SK-N-SH (cell line): Measurements from ENCODE around the gene ADGRL3. TPM values are rescaled to one million over a fixed set of nuclear protein-coding genes. Genes with fewer than 3 reads are reported as not detected.

ENCODE experiments used
- CTCF ChIA-PET: fragments of 300-600, 350-600 bp; formaldehyde crosslinking; extraction: SDS; loops from one replicate; lab custom pipeline; 2021; lab: Yijun Ruan, JAX
- POLR2A ChIA-PET: fragments of 350-600 bp; sonication (Branson Sonifier 250); formaldehyde crosslinking; extraction: SDS; loops from one replicate; lab custom pipeline; 2020; ENCODE audit warnings: antibody characterized with exemption, inconsistent platforms; lab: Yijun Ruan, JAX
- DNase-seq: peaks from one replicate; pipeline ENCODE4 v3.0.0; 2012
- H2AFZ ChIP-seq: fragments of 200-600 bp; sonication (generic); 2 replicates; pipeline ENCODE4 v1.8.1; 2016; ENCODE audit warnings: antibody characterized with exemption, mild to moderate bottlenecking, low read depth
- H3F3A ChIP-seq: fragments of 200-600 bp; sonication (generic); replicated peaks from 2 replicates; pipeline ENCODE3; 2016; ENCODE audit warnings: antibody characterized with exemption, mild to moderate bottlenecking; ENCODE audit not compliant: insufficient read depth
- H3K27ac ChIP-seq, 2 experiments: fragments of 200-500 bp in 1 of 2; fragments of 200-600 bp in 1 of 2; sonication (Bioruptor generic) in 1 of 2; sonication (generic), shearing (Covaris generic) in 1 of 2; 2 replicates each; pipeline versions ENCODE4 v1.5.1 to v1.6.1; 2014 to 2016; ENCODE audit warnings: low read depth in 2 of 2, inconsistent platforms in 1 of 2, low read length in 1 of 2, mild to moderate bottlenecking in 1 of 2, mixed read lengths in 1 of 2
- H3K27me3 ChIP-seq: fragments of 200-600 bp; sonication (generic), shearing (Covaris generic); 2 replicates; pipeline ENCODE4 v1.6.1; 2016; ENCODE audit warnings: mixed run types; ENCODE audit not compliant: insufficient read depth
- H3K36me3 ChIP-seq, 2 experiments: fragments of 200-500 bp in 1 of 2; fragments of 200-600 bp in 1 of 2; sonication (Bioruptor generic) in 1 of 2; sonication (generic) in 1 of 2; replicated peaks in 1 of 2; 2 replicates each; pipeline versions ENCODE3 to v1.5.1; 2014 to 2016; ENCODE audit warnings: low read length in 1 of 2, mild to moderate bottlenecking in 1 of 2; ENCODE audit not compliant: insufficient read depth in 2 of 2, control insufficient read depth in 1 of 2
- H3K4me1 ChIP-seq, 2 experiments: fragments of 200-500 bp in 1 of 2; fragments of 200-600 bp in 1 of 2; sonication (Bioruptor generic) in 1 of 2; sonication (generic), shearing (Covaris generic) in 1 of 2; 2 replicates each; pipeline versions ENCODE4 v1.5.1 to v1.6.1; 2014 to 2016; ENCODE audit warnings: low read depth in 1 of 2, low read length in 1 of 2, mixed run types in 1 of 2; ENCODE audit not compliant: insufficient read depth in 2 of 2, control insufficient read depth in 1 of 2
- H3K4me2 ChIP-seq: fragments of 200-600 bp; sonication (generic), shearing (Covaris generic); 2 replicates; pipeline ENCODE4 v1.6.1; 2017; ENCODE audit warnings: mixed run types
- H3K4me3 ChIP-seq, 2 experiments: fragments of 200-500 bp in 1 of 2; fragments of 200-600 bp in 1 of 2; sonication (Bioruptor generic) in 1 of 2; sonication (generic), shearing (Covaris generic) in 1 of 2; 2 replicates each; pipeline versions ENCODE4 v1.5.1 to v1.8.1; 2014 to 2016; ENCODE audit warnings: low read depth in 2 of 2, inconsistent platforms in 1 of 2, low read length in 1 of 2, mild to moderate bottlenecking in 1 of 2, mixed read lengths in 1 of 2, moderate library complexity in 1 of 2
- H3K79me2 ChIP-seq: fragments of 200-600 bp; sonication (generic); 2 replicates; pipeline ENCODE4 v1.8.1; 2017; ENCODE audit warnings: mild to moderate bottlenecking; ENCODE audit not compliant: insufficient read depth
- H3K9ac ChIP-seq: fragments of 200-600 bp; sonication (generic); 2 replicates; pipeline ENCODE4 v1.6.1; 2017; ENCODE audit warnings: mixed run types
- H3K9me2 ChIP-seq: fragments of 200-600 bp; sonication (generic); 2 replicates; pipeline ENCODE4 v1.6.1; 2017; ENCODE audit warnings: mixed run types
- H3K9me3 ChIP-seq: fragments of 200-600 bp; sonication (generic); 2 replicates; pipeline ENCODE4 v1.6.1; 2017; ENCODE audit warnings: mixed run types, mild to moderate bottlenecking, moderate library complexity
- H4K20me1 ChIP-seq: fragments of 200-600 bp; sonication (generic); 2 replicates; pipeline ENCODE4 v1.6.1; 2017; ENCODE audit warnings: mild to moderate bottlenecking, mixed run types; ENCODE audit not compliant: insufficient read depth
- FOSL2 ChIP-seq: IDR thresholded peaks from 2 replicates; pipeline ENCODE4 v1.4.0; 2012; ENCODE audit warnings: low read depth, mild to moderate bottlenecking, moderate library complexity, borderline replicate concordance
- FOXJ3 ChIP-seq: sonication (generic); formaldehyde crosslinking; IDR thresholded peaks from 2 replicates; pipeline ENCODE4 v1.5.1; 2020; ENCODE audit warnings: mild to moderate bottlenecking, missing genetic modification reagents
- GATA2 ChIP-seq: sonication (generic); formaldehyde crosslinking; IDR thresholded peaks from 2 replicates; pipeline ENCODE4 v1.5.0; 2020; ENCODE audit warnings: mild to moderate bottlenecking, missing genetic modification reagents
- JUND ChIP-seq: IDR thresholded peaks from 2 replicates; pipeline ENCODE4 v1.4.0; 2012
- MEF2A ChIP-seq: IDR thresholded peaks from 2 replicates; pipeline ENCODE4 v1.4.0; 2012; ENCODE audit warnings: low read depth, borderline replicate concordance
- MXI1 ChIP-seq: IDR thresholded peaks from 2 replicates; pipeline ENCODE4 v1.6.1; 2012; ENCODE audit warnings: mild to moderate bottlenecking, low read depth, low read length, improper control_type of control experiment
- NRF1 ChIP-seq: IDR thresholded peaks from 2 replicates; pipeline ENCODE4 v1.6.1; 2012; ENCODE audit warnings: low read depth, mild to moderate bottlenecking, low read length
- RAD21 ChIP-seq: IDR thresholded peaks from 2 replicates; pipeline ENCODE4 v1.6.1; 2012; ENCODE audit warnings: mild to moderate bottlenecking, low read length
- RCOR1 ChIP-seq: fragments of 150-350 bp; IDR thresholded peaks from 2 replicates; pipeline ENCODE4 v1.6.1; 2017; ENCODE audit warnings: antibody characterized with exemption, low read length
- RXRA ChIP-seq: IDR thresholded peaks from 2 replicates; pipeline ENCODE4 v1.4.0; 2012; ENCODE audit warnings: low read depth, mild to moderate bottlenecking, borderline replicate concordance
- SIN3A ChIP-seq: IDR thresholded peaks from 2 replicates; pipeline ENCODE4 v1.6.1; 2012; ENCODE audit warnings: low read depth, mild to moderate bottlenecking, low read length, moderate library complexity, borderline replicate concordance
- TCF12 ChIP-seq: IDR thresholded peaks from 2 replicates; pipeline ENCODE4 v1.4.0; 2012
- WGBS: methylation state at CpG from one replicate; pipeline ENCODE4 v1.1.6; 2017; ENCODE audit warnings: low lambda C conversion rate; 5-methylcytosine and 5-hydroxymethylcytosine counted together
- polyA plus RNA-seq, 3 experiments: library from polyadenylated mRNA; depleted of rRNA; stranded (reverse); fragments of >200 nt; gene quantifications; 2 replicates each; pipeline ENCODE4 v1.2.3, GENCODE V29; 2012
- TF ChIP-seq, protein P1 (sequence below): IDR thresholded peaks from 2 replicates; pipeline ENCODE4 v1.4.0; 2012; ENCODE audit warnings: low read depth
- TF ChIP-seq, protein P2 (sequence below): fragments of 150-350 bp; IDR thresholded peaks from 2 replicates; pipeline ENCODE4 v1.6.1; 2016; ENCODE audit warnings: mild to moderate bottlenecking, low read depth, low read length
- TF ChIP-seq, protein P3 (sequence below): IDR thresholded peaks from 2 replicates; pipeline ENCODE4; 2012

The ADGRL3 gene
- polyA plus RNA-seq, 1 of the 3 experiments (the other 2 are of a cell fraction): 0.03 TPM

DNA sequence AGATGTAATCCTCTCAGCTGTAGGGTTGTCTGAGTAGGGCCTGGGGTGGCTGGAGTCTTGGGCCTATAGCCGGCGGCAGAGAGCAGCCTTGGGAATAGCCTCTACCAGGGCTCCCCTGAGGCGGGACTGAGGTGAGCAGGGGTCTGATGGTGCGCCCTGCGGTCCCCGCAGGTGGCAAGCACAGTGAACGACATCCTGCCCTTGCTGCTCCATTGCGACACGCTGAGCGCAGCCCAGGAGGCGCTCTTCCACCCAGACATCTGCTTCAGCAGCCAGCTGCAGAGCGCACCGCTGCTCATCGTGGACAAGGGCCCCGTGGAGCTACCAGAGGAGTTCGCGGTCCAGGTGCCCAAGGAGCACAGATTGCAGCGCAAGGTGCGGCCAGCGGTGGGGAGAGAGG is 317.0 kb downstream of the ADGRL3 start:
- ChIA-PET POLR2A (no interaction called here), CTCF (no interaction called here)
- 94% methylated on average over 2 of the region's 20 CpGs for WGBS
- Histone ChIP-seq H3K36me3 (no peaks in the 10 kb centered on the region), H3K9me2 (no peaks in the 10 kb centered on the region), H3K4me2 (no peak overlapping the region), H3K27ac (no peak overlapping the region), H3K9ac (no peak overlapping the region), H3K9me3 (no peaks in the 10 kb centered on the region), H2AFZ (no peak overlapping the region), H3K27me3 (no peaks in the 10 kb centered on the region), H3K79me2 (no peaks in the 10 kb centered on the region), H4K20me1 (no peaks in the 10 kb centered on the region), H3F3A (no peaks in the 10 kb centered on the region), H3K4me1 (no peaks in the 10 kb centered on the region), H3K4me3 (no peak overlapping the region)
- DNase-seq: no peak
- TF ChIP-seq, protein P1, sequence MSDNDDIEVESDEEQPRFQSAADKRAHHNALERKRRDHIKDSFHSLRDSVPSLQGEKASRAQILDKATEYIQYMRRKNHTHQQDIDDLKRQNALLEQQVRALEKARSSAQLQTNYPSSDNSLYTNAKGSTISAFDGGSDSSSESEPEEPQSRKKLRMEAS: no peak
- TF ChIP-seq RCOR1 (no peak), MXI1 (no peak), TCF12 (no peak), SIN3A (no peak), RAD21 (no peak), NRF1 (no peak), FOSL2 (no peak), GATA2 (CRISPR knock-in tag) (no peak), RXRA (no peak), FOXJ3 (no peak), JUND (no peak), MEF2A (no peak)
- TF ChIP-seq, protein P2, sequence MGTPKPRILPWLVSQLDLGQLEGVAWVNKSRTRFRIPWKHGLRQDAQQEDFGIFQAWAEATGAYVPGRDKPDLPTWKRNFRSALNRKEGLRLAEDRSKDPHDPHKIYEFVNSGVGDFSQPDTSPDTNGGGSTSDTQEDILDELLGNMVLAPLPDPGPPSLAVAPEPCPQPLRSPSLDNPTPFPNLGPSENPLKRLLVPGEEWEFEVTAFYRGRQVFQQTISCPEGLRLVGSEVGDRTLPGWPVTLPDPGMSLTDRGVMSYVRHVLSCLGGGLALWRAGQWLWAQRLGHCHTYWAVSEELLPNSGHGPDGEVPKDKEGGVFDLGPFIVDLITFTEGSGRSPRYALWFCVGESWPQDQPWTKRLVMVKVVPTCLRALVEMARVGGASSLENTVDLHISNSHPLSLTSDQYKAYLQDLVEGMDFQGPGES: no peak

DNA sequence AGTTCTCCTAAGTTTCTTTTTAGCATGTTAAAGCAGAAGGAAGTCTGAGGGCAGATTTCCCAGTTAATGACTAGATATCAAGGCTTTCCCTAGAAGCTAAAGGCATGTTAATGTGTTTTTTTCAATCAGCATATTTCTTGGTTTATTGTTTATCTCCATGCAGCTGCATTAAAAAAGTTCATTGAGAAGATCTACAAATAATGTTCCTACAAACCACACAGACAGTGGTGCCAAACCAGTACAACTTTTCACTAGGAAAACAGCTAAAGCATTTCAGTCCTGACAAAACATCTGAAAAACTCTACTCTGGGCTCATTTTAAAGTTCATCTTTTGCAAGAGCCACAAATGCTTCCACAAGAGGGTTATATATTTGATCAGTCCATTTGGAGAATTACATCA is 320.0 kb downstream of the ADGRL3 start:
- Histone ChIP-seq H3K79me2 (no peaks in the 10 kb centered on the region), H3K27ac (no peak overlapping the region), H3K4me3 (no peak overlapping the region), H3K4me2 (no peak overlapping the region), H3K9me3 (no peaks in the 10 kb centered on the region), H3K4me1 (no peaks in the 10 kb centered on the region), H3F3A (no peaks in the 10 kb centered on the region), H3K36me3 (no peaks in the 10 kb centered on the region), H3K27me3 (no peaks in the 10 kb centered on the region), H3K9me2 (no peaks in the 10 kb centered on the region), H2AFZ (no peak overlapping the region), H3K9ac (no peak overlapping the region), H4K20me1 (no peaks in the 10 kb centered on the region)
- TF ChIP-seq, protein P1: no peak
- TF ChIP-seq, protein P3, sequence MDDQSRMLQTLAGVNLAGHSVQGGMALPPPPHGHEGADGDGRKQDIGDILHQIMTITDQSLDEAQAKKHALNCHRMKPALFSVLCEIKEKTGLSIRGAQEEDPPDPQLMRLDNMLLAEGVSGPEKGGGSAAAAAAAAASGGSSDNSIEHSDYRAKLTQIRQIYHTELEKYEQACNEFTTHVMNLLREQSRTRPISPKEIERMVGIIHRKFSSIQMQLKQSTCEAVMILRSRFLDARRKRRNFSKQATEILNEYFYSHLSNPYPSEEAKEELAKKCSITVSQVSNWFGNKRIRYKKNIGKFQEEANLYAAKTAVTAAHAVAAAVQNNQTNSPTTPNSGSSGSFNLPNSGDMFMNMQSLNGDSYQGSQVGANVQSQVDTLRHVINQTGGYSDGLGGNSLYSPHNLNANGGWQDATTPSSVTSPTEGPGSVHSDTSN: no peak
- TF ChIP-seq RCOR1 (no peak), RAD21 (no peak), GATA2 (CRISPR knock-in tag) (no peak)
- CTCF ChIA-PET: no interaction called here
- POLR2A ChIA-PET: no interaction called here
- DNase-seq: no peak
